ENCODE results near the gene CHST8.
"Not testable (repeated sequence)": the region's sequence is repeated elsewhere in the genome, so short reads cannot be mapped to it uniquely, and the experiment has no call there.

Gene CHST8

DNA sequence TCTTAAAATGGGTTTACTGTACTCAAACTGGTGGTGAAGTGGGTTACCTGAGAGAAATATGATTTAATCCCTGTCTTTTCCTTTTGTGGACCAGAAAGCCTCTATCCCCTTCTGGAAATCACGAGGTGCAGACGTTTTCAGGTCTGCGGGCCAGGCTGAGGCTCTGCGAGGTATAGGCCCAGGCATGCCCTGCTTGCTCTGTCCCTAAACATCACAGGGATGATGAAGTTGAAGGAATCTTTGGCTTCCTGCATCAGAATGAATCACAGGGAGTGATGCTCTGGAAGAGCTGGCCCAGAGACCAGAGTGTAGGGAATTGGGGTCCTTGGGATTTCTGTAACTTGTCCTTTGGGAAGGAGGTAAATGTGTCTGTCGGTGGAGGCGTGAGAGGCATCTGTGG, 18.4 kb upstream of the CHST8 start:
- H3K9me3 Mint-ChIP-seq: peaks cover 26% of the 10 kb centered on the region
- ATAC-seq (replicated peaks; ENCODE audit: extremely low read depth, poor library complexity, severe bottlenecking): no peak

DNA sequence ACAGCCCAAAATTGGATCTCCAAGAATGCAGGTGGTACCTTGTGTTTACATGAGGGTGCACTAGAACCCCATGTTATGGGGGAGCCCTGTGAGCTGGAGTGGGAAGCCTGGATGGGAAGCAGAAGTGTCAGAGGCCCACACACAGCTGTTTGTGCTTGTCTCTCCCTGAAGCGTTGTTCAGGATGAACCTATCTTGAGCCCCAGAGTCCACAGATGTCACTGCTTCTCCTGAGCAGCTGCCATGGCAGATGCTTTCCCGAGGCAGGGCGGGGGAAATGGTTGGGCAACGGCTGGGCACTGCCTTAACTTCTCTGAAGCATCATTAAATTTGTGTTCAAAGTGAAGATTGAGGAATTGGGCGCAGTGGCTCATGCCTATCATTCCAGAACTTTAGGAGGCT, 17.1 kb upstream of the CHST8 start:
- DNase-seq (ENCODE audit: low spot score in 2 of 2): no peak
- Mint-ChIP-seq H3K9me3 (peaks cover 26% of the 10 kb centered on the region), H3K4me1 (no peaks in the 10 kb centered on the region)

More for the DNA sequence above, 18.4 kb upstream of the CHST8 start:
- Mint-ChIP-seq H3K36me3 (ENCODE audit: insufficient read depth) (peaks cover 2% of the 10 kb centered on the region), H3K27me3 (peaks cover 47% of the 10 kb centered on the region), H3K4me3 (no peak overlapping the region), H3K4me1 (no peaks in the 10 kb centered on the region), H3K27ac (ENCODE audit: low read depth) (no peak overlapping the region)
- DNase-seq (ENCODE audit: low spot score in 2 of 2): no peak

DNA sequence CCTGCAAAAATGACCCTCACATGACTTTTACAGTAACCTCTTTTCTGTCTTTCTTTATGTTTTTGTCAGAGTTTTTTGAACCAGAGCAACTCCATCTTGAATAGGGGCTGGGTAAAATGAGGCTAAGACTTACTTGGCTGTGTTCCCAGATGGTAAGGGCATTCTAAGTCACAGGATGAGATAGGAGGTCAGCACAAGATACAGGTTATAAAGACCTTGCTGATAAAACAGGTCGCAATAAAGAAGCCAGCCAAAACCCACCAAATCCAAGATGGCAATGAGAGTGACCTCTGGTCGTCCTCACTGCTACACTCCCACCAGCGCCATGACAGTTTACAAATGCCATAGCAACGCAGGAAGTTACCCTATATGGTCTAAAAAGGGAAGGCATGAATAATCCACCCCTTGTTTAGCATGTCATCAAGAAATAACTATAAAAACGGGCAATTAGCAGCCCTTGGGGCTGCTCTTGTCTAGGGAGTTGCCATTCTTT, 15.9 kb upstream of the CHST8 start:
- H3K36me3 Mint-ChIP-seq (ENCODE audit: insufficient read depth); ATAC-seq (replicated peaks; ENCODE audit: extremely low read depth, poor library complexity, severe bottlenecking): not testable (repeated sequence)
- H3K9me3 Mint-ChIP-seq: peaks cover 30% of the 10 kb centered on the region

More for the DNA sequence above, 17.1 kb upstream of the CHST8 start:
- peaks cover 2% of the 10 kb centered on the region for H3K36me3 Mint-ChIP-seq (ENCODE audit: insufficient read depth)
- H3K27me3 Mint-ChIP-seq: peaks cover 40% of the 10 kb centered on the region
- H3K4me3 Mint-ChIP-seq: no peak overlapping the region
- no peak overlapping the region for H3K27ac Mint-ChIP-seq (ENCODE audit: low read depth)
- ATAC-seq (replicated peaks; ENCODE audit: extremely low read depth, poor library complexity, severe bottlenecking): no peak

DNA sequence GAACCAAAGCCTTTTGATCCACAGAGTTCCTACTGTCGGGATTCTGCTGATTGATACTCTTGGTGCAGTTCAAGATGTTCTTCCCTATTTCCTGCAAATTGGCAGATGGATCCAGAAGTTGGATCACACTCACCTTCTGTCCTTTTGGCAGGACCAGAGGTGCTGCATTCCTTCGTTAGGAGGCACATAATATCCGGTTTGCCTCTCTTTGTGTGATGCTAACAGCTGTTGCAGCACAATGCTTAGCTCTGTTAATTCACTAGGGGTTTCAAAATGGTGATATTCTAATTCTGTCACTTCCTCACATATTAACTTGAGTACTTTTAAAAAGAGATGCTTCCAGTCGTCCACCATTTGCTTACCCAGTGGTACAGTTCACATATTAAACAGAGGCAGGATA, 15.2 kb upstream of the CHST8 start:
- Mint-ChIP-seq H3K4me1 (no peaks in the 10 kb centered on the region), H3K9me3 (peaks cover 25% of the 10 kb centered on the region), H3K36me3 (ENCODE audit: insufficient read depth) (no peaks in the 10 kb centered on the region), H3K4me3 (no peak overlapping the region), H3K27me3 (peaks cover 51% of the 10 kb centered on the region), H3K27ac (ENCODE audit: low read depth) (no peak overlapping the region)
- ATAC-seq (replicated peaks; ENCODE audit: extremely low read depth, poor library complexity, severe bottlenecking): no peak
- no peak for DNase-seq (ENCODE audit: low spot score in 2 of 2)

More for the DNA sequence above, 15.9 kb upstream of the CHST8 start:
- peaks cover 45% of the 10 kb centered on the region for H3K27me3 Mint-ChIP-seq
- H3K4me3 Mint-ChIP-seq; H3K27ac Mint-ChIP-seq (ENCODE audit: low read depth); H3K4me1 Mint-ChIP-seq; DNase-seq (ENCODE audit: low spot score in 2 of 2): not testable (repeated sequence)

DNA sequence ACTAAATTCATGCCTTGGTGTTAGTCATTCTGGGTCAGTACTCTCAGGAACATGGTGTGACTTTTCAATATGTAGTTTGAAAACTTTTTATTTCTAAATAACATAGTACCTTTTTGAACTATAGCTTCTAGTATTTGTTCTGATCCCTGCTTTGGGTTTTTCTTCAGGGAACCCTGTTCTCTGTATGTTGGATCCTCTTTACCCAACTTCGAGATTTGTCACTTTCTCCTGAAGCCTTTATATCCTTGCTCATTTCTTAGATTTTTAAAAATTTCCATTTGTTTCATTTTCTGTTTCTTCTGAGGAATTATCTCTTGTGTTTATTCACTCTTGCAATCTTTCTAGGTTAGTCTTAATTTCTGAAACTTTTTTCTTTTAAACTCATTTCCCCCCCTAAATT, 12.4 kb upstream of the CHST8 start:
- H3K4me3 Mint-ChIP-seq: no peak overlapping the region
- DNase-seq (ENCODE audit: low spot score in 2 of 2): no peak
- no peak overlapping the region for H3K27ac Mint-ChIP-seq (ENCODE audit: low read depth)
- H3K27me3 Mint-ChIP-seq: peaks cover 49% of the 10 kb centered on the region
- no peaks in the 10 kb centered on the region for H3K4me1 Mint-ChIP-seq
- peaks cover 13% of the 10 kb centered on the region for H3K9me3 Mint-ChIP-seq
- no peaks in the 10 kb centered on the region for H3K36me3 Mint-ChIP-seq (ENCODE audit: insufficient read depth)
- ATAC-seq (replicated peaks; ENCODE audit: extremely low read depth, poor library complexity, severe bottlenecking): no peak

GRCh38 chr19:33610588-33610987, 11.2 kb upstream of the CHST8 start:
- no peaks in the 10 kb centered on the region for H3K36me3 Mint-ChIP-seq (ENCODE audit: insufficient read depth)
- H3K4me1 Mint-ChIP-seq: no peaks in the 10 kb centered on the region
- H3K4me3 Mint-ChIP-seq: no peak overlapping the region
- no peak overlapping the region for H3K27ac Mint-ChIP-seq (ENCODE audit: low read depth)
- ATAC-seq (replicated peaks; ENCODE audit: extremely low read depth, poor library complexity, severe bottlenecking) (no peak), DNase-seq (ENCODE audit: low spot score in 2 of 2) (no peak)
- peaks cover 56% of the 10 kb centered on the region for H3K27me3 Mint-ChIP-seq
- H3K9me3 Mint-ChIP-seq: peaks cover 9% of the 10 kb centered on the region

- no peak for ATAC-seq (replicated peaks; ENCODE audit: extremely low read depth, poor library complexity, severe bottlenecking)
- DNase-seq (ENCODE audit: low spot score in 2 of 2): no peak
- Mint-ChIP-seq H3K9me3 (peaks cover 9% of the 10 kb centered on the region), H3K4me1 (no peaks in the 10 kb centered on the region), H3K4me3 (no peak overlapping the region), H3K36me3 (ENCODE audit: insufficient read depth) (no peaks in the 10 kb centered on the region), H3K27ac (ENCODE audit: low read depth) (no peak overlapping the region), H3K27me3 (peaks cover 64% of the 10 kb centered on the region)
These were observed 8.7 kb upstream of the CHST8 start for GRCh38 chr19:33612928-33613619.

DNA sequence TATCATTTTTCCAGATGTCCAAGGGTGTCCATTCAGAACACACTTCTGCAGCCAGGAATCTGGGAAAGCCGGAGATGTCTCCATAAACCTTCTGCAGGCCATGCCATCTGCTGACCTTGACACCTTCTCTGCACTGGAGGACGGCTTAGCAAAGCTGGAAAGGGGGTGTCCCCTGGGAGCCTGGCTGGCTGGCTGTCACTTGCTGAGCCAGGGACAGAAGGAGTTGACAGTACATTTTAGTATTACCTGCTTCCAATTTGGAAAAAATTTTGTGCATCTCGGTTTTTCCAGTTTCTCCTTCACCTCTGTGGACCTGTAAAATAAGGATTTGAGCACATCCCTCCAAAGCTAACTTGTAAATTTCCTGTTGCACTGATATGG, 8.1 kb upstream of the CHST8 start:
- Mint-ChIP-seq H3K4me1 (no peaks in the 10 kb centered on the region), H3K9me3 (peaks cover 9% of the 10 kb centered on the region), H3K27me3 (peaks cover 70% of the 10 kb centered on the region), H3K4me3 (no peak overlapping the region), H3K27ac (ENCODE audit: low read depth) (no peak overlapping the region), H3K36me3 (ENCODE audit: insufficient read depth) (no peaks in the 10 kb centered on the region)
- DNase-seq (ENCODE audit: low spot score in 2 of 2) (no peak), ATAC-seq (replicated peaks; ENCODE audit: extremely low read depth, poor library complexity, severe bottlenecking) (no peak)

DNA sequence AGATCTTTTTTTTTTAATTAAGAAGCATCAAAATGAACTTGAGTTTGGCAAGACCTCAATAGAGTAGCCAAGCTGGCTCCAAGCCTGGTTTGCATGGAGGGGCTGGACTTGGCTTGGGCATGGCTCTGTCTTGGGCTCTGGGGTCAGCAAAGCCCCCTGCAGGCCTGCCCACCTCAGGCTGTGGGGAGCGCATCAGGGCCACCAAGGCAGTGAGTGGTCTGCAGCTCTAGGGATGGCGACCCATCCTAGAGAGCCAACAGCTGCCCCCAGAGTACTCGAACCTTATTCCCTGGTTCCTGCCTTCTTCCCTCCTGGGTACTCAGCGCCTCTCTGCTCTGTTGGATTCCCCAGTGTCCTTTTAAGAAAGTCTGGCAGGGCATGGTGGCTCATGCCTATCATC, 5.4 kb upstream of the CHST8 start:
- ATAC-seq (replicated peaks; ENCODE audit: extremely low read depth, poor library complexity, severe bottlenecking) (no peak), DNase-seq (ENCODE audit: low spot score in 2 of 2) (no peak)
- Mint-ChIP-seq H3K4me1 (no peaks in the 10 kb centered on the region), H3K36me3 (ENCODE audit: insufficient read depth) (no peaks in the 10 kb centered on the region), H3K27me3 (peaks cover 73% of the 10 kb centered on the region), H3K4me3 (no peak overlapping the region), H3K9me3 (no peaks in the 10 kb centered on the region), H3K27ac (ENCODE audit: low read depth) (no peak overlapping the region)

DNA sequence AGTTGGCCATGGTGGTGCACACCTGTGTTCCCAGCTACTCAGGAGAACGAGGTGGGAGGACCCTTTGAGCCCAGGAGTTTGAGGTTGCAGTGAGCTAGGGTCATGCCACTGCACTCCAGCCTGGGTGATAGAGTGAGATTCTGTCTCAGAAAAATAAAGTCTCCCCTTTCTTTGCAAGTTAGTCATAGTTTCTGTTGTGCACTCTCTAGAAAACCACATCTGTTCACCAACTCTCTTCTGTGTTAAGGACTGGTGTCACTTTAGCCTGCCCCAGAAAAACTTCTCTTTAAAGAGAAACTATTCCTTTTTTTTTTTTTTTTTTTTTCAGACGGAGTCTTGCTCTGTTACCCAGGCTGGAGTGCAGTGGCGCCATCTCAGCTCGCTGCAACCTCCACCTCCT, 4.9 kb upstream of the CHST8 start:
- ATAC-seq (replicated peaks; ENCODE audit: extremely low read depth, poor library complexity, severe bottlenecking) (no peak), DNase-seq (ENCODE audit: low spot score in 2 of 2) (no peak)
- Mint-ChIP-seq H3K27ac (ENCODE audit: low read depth) (no peak overlapping the region), H3K36me3 (ENCODE audit: insufficient read depth) (no peaks in the 10 kb centered on the region), H3K4me3 (no peak overlapping the region), H3K27me3 (peaks cover 72% of the 10 kb centered on the region), H3K4me1 (no peaks in the 10 kb centered on the region), H3K9me3 (no peaks in the 10 kb centered on the region)

DNA sequence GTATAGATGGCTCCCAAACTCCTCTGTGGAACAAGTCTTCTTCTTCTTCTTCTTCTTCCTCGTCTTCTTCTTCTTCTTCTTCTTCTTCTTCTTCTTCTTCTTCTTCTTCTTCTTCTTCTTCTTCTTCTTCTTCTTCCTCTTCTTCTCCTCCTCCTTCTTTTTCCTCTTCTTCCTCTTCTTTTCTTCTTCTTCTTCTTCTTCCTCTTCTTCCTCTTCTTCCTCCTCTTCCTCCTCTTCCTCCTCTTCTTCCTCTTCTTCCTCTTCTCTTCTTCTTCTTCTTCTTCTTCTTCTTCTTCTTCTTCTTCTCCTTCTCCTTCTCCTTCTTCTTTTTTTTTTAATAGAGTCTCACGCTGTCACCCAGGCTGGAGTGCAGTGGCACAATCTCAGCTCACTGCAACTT, 3.4 kb upstream of the CHST8 start:
- not testable (repeated sequence) for H3K4me1 Mint-ChIP-seq; H3K9me3 Mint-ChIP-seq; H3K27ac Mint-ChIP-seq (ENCODE audit: low read depth); ATAC-seq (replicated peaks; ENCODE audit: extremely low read depth, poor library complexity, severe bottlenecking); H3K4me3 Mint-ChIP-seq; DNase-seq (ENCODE audit: low spot score in 2 of 2); H3K36me3 Mint-ChIP-seq (ENCODE audit: insufficient read depth)
- peaks cover 63% of the 10 kb centered on the region for H3K27me3 Mint-ChIP-seq

DNA sequence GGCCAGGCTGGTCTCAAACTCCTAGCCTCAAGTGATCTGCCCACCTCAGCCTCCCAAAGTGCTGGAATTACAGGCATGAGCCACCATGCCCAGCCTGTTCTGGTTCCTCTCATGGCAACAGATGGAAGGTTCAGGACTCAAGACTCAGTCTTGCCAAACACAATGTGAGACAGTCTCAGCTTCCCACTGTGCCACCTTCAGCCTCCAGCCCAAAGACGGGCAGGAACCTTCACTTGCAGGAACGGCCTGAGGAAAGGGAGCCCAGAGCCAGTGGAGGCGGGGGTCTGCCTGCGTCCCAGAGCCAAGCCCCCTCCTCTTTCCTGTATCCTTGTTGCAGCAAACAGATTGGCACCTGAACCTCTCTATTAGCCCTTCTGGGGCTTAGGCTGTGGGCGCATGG, 2.9 kb upstream of the CHST8 start:
- DNase-seq (ENCODE audit: low spot score in 2 of 2) (no peak), ATAC-seq (replicated peaks; ENCODE audit: extremely low read depth, poor library complexity, severe bottlenecking) (no peak)
- H3K4me3 Mint-ChIP-seq: no peak overlapping the region
- no peaks in the 10 kb centered on the region for H3K9me3 Mint-ChIP-seq
- no peak overlapping the region for H3K27ac Mint-ChIP-seq (ENCODE audit: low read depth)
- H3K36me3 Mint-ChIP-seq (ENCODE audit: insufficient read depth): no peaks in the 10 kb centered on the region
- H3K27me3 Mint-ChIP-seq: peaks cover 67% of the 10 kb centered on the region
- H3K4me1 Mint-ChIP-seq: no peaks in the 10 kb centered on the region

GRCh38 chr19:33620611-33621010, 1.1 kb upstream of the CHST8 start:
- Mint-ChIP-seq H3K36me3 (ENCODE audit: insufficient read depth) (no peaks in the 10 kb centered on the region), H3K4me1 (no peaks in the 10 kb centered on the region), H3K27ac (ENCODE audit: low read depth) (no peak overlapping the region), H3K27me3 (peaks cover 62% of the 10 kb centered on the region), H3K4me3 (no peak overlapping the region), H3K9me3 (no peaks in the 10 kb centered on the region)
- DNase-seq (ENCODE audit: low spot score in 2 of 2) (no peak), ATAC-seq (replicated peaks; ENCODE audit: extremely low read depth, poor library complexity, severe bottlenecking) (no peak)
